Hepatocyte (in vitro differentiated cells): Measurements from ENCODE around the gene MINAR1. TPM values are rescaled to one million over a fixed set of nuclear protein-coding genes. Genes with fewer than 3 reads are reported as not detected.

Source experiments
- DNase-seq: peaks from one replicate; pipeline ENCODE4 v3.0.0-alpha.2; 2016; ENCODE audit warnings: low spot score
- H2AFZ ChIP-seq: fragments of 200-600 bp; sonication (generic); 2 replicates; pipeline ENCODE4 v1.6.0; 2016; ENCODE audit warnings: antibody characterized with exemption, mild to moderate bottlenecking
- H3K27ac ChIP-seq: fragments of 200-600 bp; sonication (generic); 2 replicates; pipeline ENCODE4 v1.5.1; 2016; ENCODE audit warnings: mild to moderate bottlenecking
- H3K27me3 ChIP-seq: fragments of 200-600 bp; sonication (generic); 2 replicates; pipeline ENCODE4 v1.6.1; 2016
- H3K36me3 ChIP-seq: fragments of 200-600 bp; sonication (generic); replicated peaks from 2 replicates; pipeline ENCODE4 v1.5.1; 2016; ENCODE audit warnings: low read depth; ENCODE audit not compliant: insufficient read depth
- H3K4me1 ChIP-seq: fragments of 200-600 bp; sonication (generic); 2 replicates; pipeline ENCODE4 v1.5.1; 2016; ENCODE audit warnings: mild to moderate bottlenecking, moderate library complexity; ENCODE audit not compliant: insufficient read depth
- H3K4me2 ChIP-seq: fragments of 200-600 bp; sonication (generic); 2 replicates; pipeline ENCODE4 v1.6.0; 2016
- H3K4me3 ChIP-seq: fragments of 200-600 bp; sonication (generic); 2 replicates; pipeline ENCODE4 v1.5.1; 2016; ENCODE audit warnings: mild to moderate bottlenecking
- H3K79me2 ChIP-seq: fragments of 200-600 bp; sonication (generic); 2 replicates; pipeline ENCODE4 v1.6.0; 2017; ENCODE audit warnings: mild to moderate bottlenecking
- H3K9me2 ChIP-seq: fragments of 200-600 bp; sonication (generic); replicated peaks from 2 replicates; pipeline ENCODE4 v1.6.0; 2017; ENCODE audit warnings: mild to moderate bottlenecking; ENCODE audit not compliant: insufficient read depth
- H3K9me3 ChIP-seq: fragments of 200-600 bp; sonication (generic); 2 replicates; pipeline ENCODE4 v1.5.1; 2016; ENCODE audit warnings: low read depth, mild to moderate bottlenecking
- H4K20me1 ChIP-seq: fragments of 200-600 bp; sonication (generic); 2 replicates; pipeline ENCODE4 v1.6.0; 2016; ENCODE audit warnings: mild to moderate bottlenecking; ENCODE audit not compliant: insufficient read depth, poor library complexity, severe bottlenecking
- EZH2 ChIP-seq: fragments of 200-600 bp; sonication (generic); IDR thresholded peaks from 2 replicates; pipeline ENCODE4 v1.6.1; 2016; ENCODE audit warnings: antibody characterized with exemption, mild to moderate bottlenecking, borderline replicate concordance
- EZH2phosphoT487 ChIP-seq: fragments of 200-600 bp; sonication (generic); IDR thresholded peaks from one replicate; pipeline ENCODE4 v1.6.1; 2018; ENCODE audit warnings: antibody characterized with exemption, mild to moderate bottlenecking, low read depth, moderate library complexity; ENCODE audit not compliant: unreplicated experiment, severe bottlenecking
- WGBS: methylation state at CpG from one replicate; pipeline ENCODE4 v1.1.6; 2016; ENCODE audit warnings: low lambda C conversion rate; ENCODE audit errors: missing lambda C conversion rate; 5-methylcytosine and 5-hydroxymethylcytosine counted together
- polyA plus RNA-seq: library from polyadenylated mRNA; unstranded; fragments of >200 nt; fragmentation: Nextera tagmentation; extraction: Ambion mirVana; gene quantifications from 2 replicates; pipeline ENCODE4 v1.2.1, GENCODE V29; 2016
- total RNA-seq: library from RNA; depleted of rRNA; stranded (reverse); fragments of >200 nt; gene quantifications from 2 replicates; pipeline ENCODE4 v1.2.3, GENCODE V29; 2014
- TF ChIP-seq, protein P1 (sequence below): fragments of 200-600 bp; sonication (generic); IDR thresholded peaks from 2 replicates; pipeline ENCODE4 v1.5.1; 2016; ENCODE audit warnings: antibody characterized with exemption, mild to moderate bottlenecking; ENCODE audit not compliant: poor library complexity

MINAR1 gene
- total and polyA plus RNA-seq, 2 experiments from 2014 or later = 0.10 to 1.3 TPM

DNA sequence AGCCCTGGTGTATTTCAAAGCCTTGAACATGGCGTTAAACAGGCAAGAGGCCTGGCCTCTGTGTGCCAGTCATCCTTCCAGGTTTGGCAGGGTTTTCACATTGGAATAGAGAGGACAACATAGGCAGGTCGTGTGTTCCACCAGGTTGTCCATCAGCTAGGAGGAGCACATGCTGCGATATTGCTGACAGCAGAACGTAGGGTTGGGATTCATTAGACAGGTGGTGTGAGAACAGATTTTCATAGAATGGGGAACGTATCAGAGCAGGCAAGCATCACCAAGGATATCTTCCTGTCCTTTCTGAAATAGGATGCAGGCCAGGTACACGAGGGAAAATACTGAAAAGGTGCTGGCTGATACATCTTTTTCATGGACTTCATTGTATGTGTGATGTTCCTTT, 26.4 kb downstream of the MINAR1 start:
- H2AFZ ChIP-seq = no peak overlapping the region
- no peaks in the 10 kb centered on the region for H4K20me1 ChIP-seq
- no peaks in the 10 kb centered on the region for H3K79me2 ChIP-seq
- H3K27ac ChIP-seq = no peak overlapping the region
- whole genome bisulfite sequencing = 87% methylated on average over 6 of the region's 6 CpGs
- H3K36me3 ChIP-seq = no peaks in the 10 kb centered on the region
- no peak overlapping the region for H3K4me2 ChIP-seq
- no peaks in the 10 kb centered on the region for H3K9me3 ChIP-seq
- no peaks in the 10 kb centered on the region for H3K4me1 ChIP-seq
- no peak for DNase-seq
- TF ChIP-seq EZH2 (no peak), EZH2phosphoT487 (no peak)
- TF ChIP-seq, protein P1, sequence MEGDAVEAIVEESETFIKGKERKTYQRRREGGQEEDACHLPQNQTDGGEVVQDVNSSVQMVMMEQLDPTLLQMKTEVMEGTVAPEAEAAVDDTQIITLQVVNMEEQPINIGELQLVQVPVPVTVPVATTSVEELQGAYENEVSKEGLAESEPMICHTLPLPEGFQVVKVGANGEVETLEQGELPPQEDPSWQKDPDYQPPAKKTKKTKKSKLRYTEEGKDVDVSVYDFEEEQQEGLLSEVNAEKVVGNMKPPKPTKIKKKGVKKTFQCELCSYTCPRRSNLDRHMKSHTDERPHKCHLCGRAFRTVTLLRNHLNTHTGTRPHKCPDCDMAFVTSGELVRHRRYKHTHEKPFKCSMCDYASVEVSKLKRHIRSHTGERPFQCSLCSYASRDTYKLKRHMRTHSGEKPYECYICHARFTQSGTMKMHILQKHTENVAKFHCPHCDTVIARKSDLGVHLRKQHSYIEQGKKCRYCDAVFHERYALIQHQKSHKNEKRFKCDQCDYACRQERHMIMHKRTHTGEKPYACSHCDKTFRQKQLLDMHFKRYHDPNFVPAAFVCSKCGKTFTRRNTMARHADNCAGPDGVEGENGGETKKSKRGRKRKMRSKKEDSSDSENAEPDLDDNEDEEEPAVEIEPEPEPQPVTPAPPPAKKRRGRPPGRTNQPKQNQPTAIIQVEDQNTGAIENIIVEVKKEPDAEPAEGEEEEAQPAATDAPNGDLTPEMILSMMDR = no peak
- no peak overlapping the region for H3K4me3 ChIP-seq
- no peaks in the 10 kb centered on the region for H3K27me3 ChIP-seq
- no peaks in the 10 kb centered on the region for H3K9me2 ChIP-seq

DNA sequence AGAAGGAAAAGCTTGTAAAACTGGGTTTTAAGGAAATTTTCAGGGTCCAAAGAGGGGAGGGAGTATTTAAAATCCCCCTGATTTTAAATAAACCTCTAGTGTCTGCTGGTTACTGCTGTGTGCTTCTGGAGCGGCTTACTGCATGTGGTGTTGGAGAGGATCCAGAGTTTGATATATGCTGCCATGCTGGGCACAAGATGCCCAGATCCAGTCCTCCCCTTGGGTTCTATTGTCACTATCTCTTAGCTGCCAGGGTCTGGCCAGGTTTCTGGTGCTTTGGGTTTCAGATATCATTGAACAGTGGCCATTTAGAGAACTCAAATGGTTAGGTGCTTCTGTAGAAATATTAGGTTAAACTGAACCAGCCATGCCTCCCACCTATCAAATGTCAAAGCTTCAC, 27.5 kb downstream of the MINAR1 start:
- Histone ChIP-seq H4K20me1 (no peaks in the 10 kb centered on the region), H3K27ac (no peak overlapping the region), H3K9me2 (no peaks in the 10 kb centered on the region), H3K4me3 (no peak overlapping the region), H2AFZ (no peak overlapping the region), H3K4me1 (no peaks in the 10 kb centered on the region), H3K4me2 (no peak overlapping the region), H3K36me3 (no peaks in the 10 kb centered on the region), H3K9me3 (no peaks in the 10 kb centered on the region), H3K27me3 (no peaks in the 10 kb centered on the region), H3K79me2 (no peaks in the 10 kb centered on the region)
- whole genome bisulfite sequencing = 94% methylated on average over 1 of the region's 1 CpG
- TF ChIP-seq EZH2 (no peak), EZH2phosphoT487 (no peak)
- TF ChIP-seq, protein P1 = no peak
- DNase-seq = no peak

- no peak overlapping the region for H3K27ac ChIP-seq
- no peaks in the 10 kb centered on the region for H3K36me3 ChIP-seq
- no peak for DNase-seq
- H3K9me3 ChIP-seq = no peaks in the 10 kb centered on the region
- no peaks in the 10 kb centered on the region for H3K79me2 ChIP-seq
- WGBS = 85% methylated on average over 18 of the region's 18 CpGs
- TF ChIP-seq EZH2phosphoT487 (no peak), EZH2 (no peak)
- TF ChIP-seq, protein P1 = no peak
- H3K4me2 ChIP-seq = no peak overlapping the region
- no peaks in the 10 kb centered on the region for H3K9me2 ChIP-seq
- H2AFZ ChIP-seq = no peak overlapping the region
- no peak overlapping the region for H3K4me3 ChIP-seq
- no peaks in the 10 kb centered on the region for H3K4me1 ChIP-seq
- no peaks in the 10 kb centered on the region for H3K27me3 ChIP-seq
- H4K20me1 ChIP-seq = no peaks in the 10 kb centered on the region
Observed at GRCh38 chr15:79463043-79463780, 31.1 kb downstream of the MINAR1 start.
